Measurements from ENCODE around the gene MT3. TPM values are rescaled to one million over a fixed set of nuclear protein-coding genes. Genes with fewer than 3 reads are reported as not detected.

MT3 gene
- total and polyA plus RNA-seq, 2 of the 13 experiments (the other 11 are each of a cell fraction or from before 2014, with no cell fraction given): not detected

DNA sequence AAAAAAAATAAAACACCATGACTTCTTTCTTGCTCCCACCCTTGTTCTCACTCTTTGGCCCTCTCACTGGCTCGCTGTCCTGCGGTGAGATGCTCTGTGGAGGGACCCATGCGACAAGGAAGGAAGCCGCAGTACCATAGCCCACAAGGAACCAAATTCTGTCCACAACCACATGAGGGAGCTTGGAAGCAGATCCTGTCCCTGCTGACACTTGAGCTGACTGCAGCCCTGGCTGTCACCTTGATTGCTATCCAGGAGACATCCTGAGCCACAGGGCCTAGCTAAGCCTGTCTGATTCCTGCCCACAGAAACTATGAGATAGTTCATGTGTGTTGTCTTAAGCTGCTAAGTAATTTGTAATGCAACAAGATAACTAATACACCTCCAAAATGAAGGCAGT, 14.3 kb downstream of the MT3 start (continued):
- TF ChIP-seq, protein P1, sequence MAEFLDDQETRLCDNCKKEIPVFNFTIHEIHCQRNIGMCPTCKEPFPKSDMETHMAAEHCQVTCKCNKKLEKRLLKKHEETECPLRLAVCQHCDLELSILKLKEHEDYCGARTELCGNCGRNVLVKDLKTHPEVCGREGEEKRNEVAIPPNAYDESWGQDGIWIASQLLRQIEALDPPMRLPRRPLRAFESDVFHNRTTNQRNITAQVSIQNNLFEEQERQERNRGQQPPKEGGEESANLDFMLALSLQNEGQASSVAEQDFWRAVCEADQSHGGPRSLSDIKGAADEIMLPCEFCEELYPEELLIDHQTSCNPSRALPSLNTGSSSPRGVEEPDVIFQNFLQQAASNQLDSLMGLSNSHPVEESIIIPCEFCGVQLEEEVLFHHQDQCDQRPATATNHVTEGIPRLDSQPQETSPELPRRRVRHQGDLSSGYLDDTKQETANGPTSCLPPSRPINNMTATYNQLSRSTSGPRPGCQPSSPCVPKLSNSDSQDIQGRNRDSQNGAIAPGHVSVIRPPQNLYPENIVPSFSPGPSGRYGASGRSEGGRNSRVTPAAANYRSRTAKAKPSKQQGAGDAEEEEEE (CRISPR knock-in tag; IDR thresholded peaks at IDR 0.05; ENCODE audit: borderline replicate concordance): 0 out of 2 replicates have a peak, but pooled peaks have one; percentile 46
- TF ChIP-seq KDM2A (CRISPR knock-in tag; IDR thresholded peaks at IDR 0.05; ENCODE audit: borderline replicate concordance, low read depth): peak; percentile 58; the same call in 1 of the 2 replicates
- TF ChIP-seq, protein P2, sequence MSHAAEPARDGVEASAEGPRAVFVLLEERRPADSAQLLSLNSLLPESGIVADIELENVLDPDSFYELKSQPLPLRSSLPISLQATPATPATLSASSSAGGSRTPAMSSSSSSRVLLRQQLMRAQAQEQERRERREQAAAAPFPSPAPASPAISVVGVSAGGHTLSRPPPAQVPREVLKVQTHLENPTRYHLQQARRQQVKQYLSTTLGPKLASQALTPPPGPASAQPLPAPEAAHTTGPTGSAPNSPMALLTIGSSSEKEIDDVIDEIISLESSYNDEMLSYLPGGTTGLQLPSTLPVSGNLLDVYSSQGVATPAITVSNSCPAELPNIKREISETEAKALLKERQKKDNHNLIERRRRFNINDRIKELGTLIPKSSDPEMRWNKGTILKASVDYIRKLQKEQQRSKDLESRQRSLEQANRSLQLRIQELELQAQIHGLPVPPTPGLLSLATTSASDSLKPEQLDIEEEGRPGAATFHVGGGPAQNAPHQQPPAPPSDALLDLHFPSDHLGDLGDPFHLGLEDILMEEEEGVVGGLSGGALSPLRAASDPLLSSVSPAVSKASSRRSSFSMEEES (CRISPR knock-in tag; IDR thresholded peaks at IDR 0.05): no peak
- TF ChIP-seq, protein P3, sequence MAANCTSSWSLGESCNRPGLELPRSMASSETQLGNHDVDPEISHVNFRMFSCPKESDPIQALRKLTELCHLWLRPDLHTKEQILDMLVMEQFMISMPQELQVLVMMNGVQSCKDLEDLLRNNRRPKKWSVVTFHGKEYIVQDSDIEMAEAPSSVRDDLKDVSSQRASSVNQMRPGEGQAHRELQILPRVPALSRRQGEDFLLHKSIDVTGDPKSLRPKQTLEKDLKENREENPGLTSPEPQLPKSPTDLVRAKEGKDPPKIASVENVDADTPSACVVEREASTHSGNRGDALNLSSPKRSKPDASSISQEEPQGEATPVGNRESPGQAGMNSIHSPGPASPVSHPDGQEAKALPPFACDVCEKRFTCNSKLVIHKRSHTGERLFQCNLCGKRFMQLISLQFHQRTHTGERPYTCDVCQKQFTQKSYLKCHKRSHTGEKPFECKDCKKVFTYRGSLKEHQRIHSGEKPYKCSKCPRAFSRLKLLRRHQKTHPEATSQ (CRISPR knock-in tag; IDR thresholded peaks at IDR 0.05; ENCODE audit: borderline replicate concordance): no peak
- TF ChIP-seq, protein P4, sequence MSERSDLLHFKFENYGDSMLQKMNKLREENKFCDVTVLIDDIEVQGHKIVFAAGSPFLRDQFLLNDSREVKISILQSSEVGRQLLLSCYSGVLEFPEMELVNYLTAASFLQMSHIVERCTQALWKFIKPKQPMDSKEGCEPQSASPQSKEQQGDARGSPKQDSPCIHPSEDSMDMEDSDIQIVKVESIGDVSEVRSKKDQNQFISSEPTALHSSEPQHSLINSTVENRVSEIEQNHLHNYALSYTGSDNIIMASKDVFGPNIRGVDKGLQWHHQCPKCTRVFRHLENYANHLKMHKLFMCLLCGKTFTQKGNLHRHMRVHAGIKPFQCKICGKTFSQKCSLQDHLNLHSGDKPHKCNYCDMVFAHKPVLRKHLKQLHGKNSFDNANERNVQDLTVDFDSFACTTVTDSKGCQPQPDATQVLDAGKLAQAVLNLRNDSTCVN (CRISPR knock-in tag; IDR thresholded peaks at IDR 0.05; ENCODE audit: borderline replicate concordance): peak; percentile 57; the same call in 1 of the 2 replicates
- 0 out of 2 replicates have a peak, but pooled peaks have one; percentile 39 for TF ChIP-seq ZFY (CRISPR knock-in tag; IDR thresholded peaks at IDR 0.05)
- no peak for TF ChIP-seq RXRA (CRISPR knock-in tag; IDR thresholded peaks at IDR 0.05)
- TF ChIP-seq ZNF558 (CRISPR knock-in tag; IDR thresholded peaks at IDR 0.05; ENCODE audit: borderline replicate concordance): no peak
- TF ChIP-seq YY1 (IDR thresholded peaks at IDR 0.05; ENCODE audit: insufficient read depth, insufficient replicate concordance, low read depth, low read length): no peak
- TF ChIP-seq NFYB (CRISPR knock-in tag; IDR thresholded peaks at IDR 0.05): no peak
- 0 out of 2 replicates have a peak, but pooled peaks have one; percentile 19 for TF ChIP-seq SIX4 (CRISPR knock-in tag; IDR thresholded peaks at IDR 0.05)
- no peak for TF ChIP-seq KLF11 (CRISPR knock-in tag; IDR thresholded peaks at IDR 0.05)
- TF ChIP-seq ZNF3 (CRISPR knock-in tag; IDR thresholded peaks at IDR 0.05): no peak
- TF ChIP-seq ZSCAN29 (CRISPR knock-in tag; conservative IDR thresholded peaks at IDR 0.05): no peak
- peak; percentile 57; the same call in 1 of the 2 replicates for TF ChIP-seq ETV5 (CRISPR knock-in tag; IDR thresholded peaks at IDR 0.05; ENCODE audit: borderline replicate concordance)
- peak; percentile 46; the same call in 1 of the 2 replicates for TF ChIP-seq ZNF331 (CRISPR knock-in tag; IDR thresholded peaks at IDR 0.05)
- TF ChIP-seq, protein P5, sequence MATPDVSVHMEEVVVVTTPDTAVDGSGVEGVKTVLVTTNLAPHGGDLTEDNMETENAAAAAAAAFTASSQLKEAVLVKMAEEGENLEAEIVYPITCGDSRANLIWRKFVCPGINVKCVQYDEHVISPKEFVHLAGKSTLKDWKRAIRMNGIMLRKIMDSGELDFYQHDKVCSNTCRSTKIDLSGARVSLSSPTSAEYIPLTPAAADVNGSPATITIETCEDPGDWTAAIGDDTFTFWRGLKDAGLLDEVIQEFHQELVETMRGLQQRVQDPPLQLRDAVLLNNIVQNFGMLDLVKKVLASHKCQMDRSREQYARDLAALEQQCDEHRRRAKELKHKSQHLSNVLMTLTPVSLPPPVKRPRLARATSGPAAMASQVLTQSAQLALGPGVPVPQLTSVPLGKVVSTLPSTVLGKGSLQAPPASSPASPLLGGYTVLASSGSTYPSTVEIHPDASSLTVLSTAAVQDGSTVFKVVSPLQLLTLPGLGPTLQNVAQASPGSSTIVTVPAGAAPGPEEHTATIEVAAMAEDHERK (CRISPR knock-in tag; IDR thresholded peaks at IDR 0.05; ENCODE audit: low read depth): no peak
- no peak for TF ChIP-seq HES4 (CRISPR knock-in tag; IDR thresholded peaks at IDR 0.05; ENCODE audit: borderline replicate concordance)
- TF ChIP-seq, protein P6, sequence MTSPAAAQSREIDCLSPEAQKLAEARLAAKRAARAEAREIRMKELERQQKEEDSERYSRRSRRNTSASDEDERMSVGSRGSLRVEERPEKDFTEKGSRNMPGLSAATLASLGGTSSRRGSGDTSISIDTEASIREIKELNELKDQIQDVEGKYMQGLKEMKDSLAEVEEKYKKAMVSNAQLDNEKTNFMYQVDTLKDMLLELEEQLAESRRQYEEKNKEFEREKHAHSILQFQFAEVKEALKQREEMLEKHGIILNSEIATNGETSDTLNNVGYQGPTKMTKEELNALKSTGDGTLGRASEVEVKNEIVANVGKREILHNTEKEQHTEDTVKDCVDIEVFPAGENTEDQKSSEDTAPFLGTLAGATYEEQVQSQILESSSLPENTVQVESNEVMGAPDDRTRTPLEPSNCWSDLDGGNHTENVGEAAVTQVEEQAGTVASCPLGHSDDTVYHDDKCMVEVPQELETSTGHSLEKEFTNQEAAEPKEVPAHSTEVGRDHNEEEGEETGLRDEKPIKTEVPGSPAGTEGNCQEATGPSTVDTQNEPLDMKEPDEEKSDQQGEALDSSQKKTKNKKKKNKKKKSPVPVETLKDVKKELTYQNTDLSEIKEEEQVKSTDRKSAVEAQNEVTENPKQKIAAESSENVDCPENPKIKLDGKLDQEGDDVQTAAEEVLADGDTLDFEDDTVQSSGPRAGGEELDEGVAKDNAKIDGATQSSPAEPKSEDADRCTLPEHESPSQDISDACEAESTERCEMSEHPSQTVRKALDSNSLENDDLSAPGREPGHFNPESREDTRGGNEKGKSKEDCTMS (CRISPR knock-in tag; conservative IDR thresholded peaks at IDR 0.05): no peak
- no peak for TF ChIP-seq NR2F6 (IDR thresholded peaks at IDR 0.05)
- peak; percentile 54; the same call in 1 of the 2 replicates for TF ChIP-seq NR2F6 (CRISPR knock-in tag; IDR thresholded peaks at IDR 0.05)

Measured in HepG2 (cell line).